HG02588 (cell line): ENCODE data around the gene WDR93.
"Not testable (repeated sequence)": the region's sequence is repeated elsewhere in the genome, so short reads cannot be mapped to it uniquely, and the experiment has no call there.

Source experiments
- ATAC-seq: cut with Tn5 transposase; IDR thresholded peaks from one replicate; pipeline ENCODE4 v1.9.1; 2021; ENCODE audit warnings: mild to moderate bottlenecking, moderate library complexity; ENCODE audit not compliant: unreplicated experiment

Gene WDR93

DNA sequence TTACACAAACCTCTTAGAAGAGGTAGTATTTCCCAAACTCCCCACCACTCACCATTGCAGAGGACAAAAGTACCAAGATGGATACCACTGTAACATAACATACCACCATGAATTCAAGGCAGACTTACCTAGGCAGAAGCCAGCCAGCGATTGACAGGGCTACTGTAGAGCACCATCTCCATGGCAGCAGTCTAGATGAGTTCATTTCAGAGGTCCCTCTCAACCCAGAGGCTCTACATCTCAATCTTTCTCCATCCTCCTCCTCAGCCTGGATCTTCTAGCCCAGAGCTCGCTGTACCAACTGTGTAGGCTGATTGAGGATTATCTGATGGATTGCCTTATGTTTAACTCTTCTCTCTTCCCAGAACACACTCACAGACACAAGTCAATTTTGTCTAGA lies 9.5 kb upstream of the WDR93 start:
- no peak for ATAC-seq

DNA sequence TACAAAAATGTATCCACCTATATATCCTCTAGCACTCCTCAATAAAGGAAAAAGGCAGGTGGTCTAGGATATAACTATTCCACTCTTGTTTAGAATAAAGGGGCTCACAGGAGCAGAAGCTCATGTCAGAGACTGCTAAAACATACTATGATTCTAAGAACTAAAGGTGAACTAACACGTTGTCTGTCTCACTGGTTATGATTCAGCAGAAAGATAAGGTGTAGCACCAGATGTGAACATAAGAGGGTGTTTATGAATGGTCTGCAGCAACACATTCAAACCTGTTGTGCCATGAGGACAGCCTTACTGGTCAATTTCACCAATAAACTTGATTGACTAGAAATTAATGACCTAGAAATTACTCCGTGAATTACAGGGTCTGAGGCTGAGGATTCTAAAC lies 4.6 kb upstream of the WDR93 start:
- no peak for ATAC-seq

DNA sequence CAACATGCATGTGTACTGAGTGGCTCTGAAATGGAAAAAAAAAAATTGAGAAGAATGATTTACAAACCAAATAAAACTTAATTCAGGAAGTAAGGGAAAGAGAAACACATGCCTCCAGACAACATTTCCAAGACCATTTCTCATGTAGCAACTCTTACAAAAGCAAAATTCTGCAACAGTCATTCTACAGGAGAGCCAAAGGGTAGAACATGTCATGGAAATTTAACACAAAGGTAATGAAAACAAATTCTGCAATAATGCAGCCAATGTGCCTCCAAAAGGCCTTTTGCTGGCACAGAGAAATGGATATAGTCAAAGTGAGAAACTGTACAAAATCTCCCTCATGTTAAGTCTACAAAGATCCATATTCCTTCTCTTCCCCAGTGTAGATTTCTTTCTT lies 4.1 kb upstream of the WDR93 start:
- no peak for ATAC-seq

DNA sequence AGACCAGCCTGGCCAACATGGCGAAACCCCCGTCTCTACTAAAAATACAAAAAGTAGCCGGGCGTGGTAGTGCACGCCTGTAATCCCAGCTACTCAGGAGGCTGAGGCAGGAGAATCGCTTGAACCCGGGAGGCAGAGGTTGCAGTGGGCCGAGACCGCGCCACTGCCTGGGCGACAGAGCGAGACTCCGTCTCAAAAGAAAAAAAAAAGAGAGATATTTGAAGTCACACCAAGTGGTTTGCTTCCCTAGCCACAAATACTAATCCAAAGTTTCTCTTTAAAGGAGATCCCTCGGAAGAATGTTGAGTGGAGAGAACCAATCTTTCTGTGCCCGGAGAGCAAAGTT lies 708 bp upstream of the WDR93 start:
- not testable (repeated sequence) for ATAC-seq

DNA sequence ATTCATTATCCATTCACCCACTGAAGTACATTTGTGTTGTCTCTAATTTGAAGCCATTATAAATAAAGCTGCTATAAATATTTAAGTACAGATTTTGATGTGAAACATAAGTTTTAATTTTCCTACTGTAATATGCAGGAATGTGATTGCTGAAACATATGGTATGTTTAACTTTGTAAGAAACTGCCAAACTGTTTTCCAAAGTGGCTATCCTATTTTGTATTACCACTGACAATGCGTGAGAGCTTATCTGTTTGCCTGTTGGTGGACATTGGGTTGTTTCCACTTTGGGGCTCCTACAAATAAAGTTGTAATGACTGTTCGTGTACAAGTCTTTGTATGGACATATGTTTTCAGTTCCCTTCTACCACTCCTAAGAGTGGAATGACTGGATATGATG lies 2.5 kb downstream of the WDR93 start:
- no peak for ATAC-seq

DNA sequence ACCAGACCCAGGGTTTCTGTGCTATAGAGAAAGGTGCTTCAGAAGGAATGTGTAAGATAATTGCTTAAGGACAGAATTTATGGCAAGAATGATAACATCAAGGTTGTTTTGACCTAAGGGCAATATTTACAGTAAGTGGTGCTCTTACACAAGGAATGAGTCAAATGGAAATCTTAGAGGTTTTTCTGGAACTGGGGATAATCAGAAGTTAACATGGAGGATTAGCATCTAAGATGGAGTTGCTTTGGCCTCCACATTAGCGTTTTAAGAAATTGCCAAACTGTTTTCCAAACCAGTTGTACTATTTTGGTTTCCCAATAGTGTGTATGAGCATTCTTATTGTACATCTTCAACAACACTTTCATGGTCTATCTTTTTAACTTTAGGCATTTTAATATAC lies 3.1 kb downstream of the WDR93 start:
- no peak for ATAC-seq

DNA sequence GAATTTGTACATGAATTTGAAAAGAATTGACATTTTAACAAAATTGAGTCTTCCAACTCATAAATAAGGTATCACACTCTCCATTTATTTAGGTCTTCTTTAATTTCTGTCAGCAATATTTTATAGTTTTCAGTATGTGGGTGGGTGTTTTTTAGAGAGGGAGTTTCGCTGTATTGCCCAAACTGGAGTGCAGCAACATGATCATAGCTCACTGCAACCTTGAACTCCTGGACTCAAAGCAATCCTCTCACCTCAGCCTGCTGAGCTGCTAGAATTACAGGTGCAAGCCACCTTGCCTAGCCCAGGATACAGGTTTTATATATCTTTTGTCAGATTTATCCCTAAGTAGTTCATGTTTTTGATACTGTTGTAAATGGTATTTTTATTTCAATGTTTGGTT lies 4.6 kb downstream of the WDR93 start:
- no peak for ATAC-seq

DNA sequence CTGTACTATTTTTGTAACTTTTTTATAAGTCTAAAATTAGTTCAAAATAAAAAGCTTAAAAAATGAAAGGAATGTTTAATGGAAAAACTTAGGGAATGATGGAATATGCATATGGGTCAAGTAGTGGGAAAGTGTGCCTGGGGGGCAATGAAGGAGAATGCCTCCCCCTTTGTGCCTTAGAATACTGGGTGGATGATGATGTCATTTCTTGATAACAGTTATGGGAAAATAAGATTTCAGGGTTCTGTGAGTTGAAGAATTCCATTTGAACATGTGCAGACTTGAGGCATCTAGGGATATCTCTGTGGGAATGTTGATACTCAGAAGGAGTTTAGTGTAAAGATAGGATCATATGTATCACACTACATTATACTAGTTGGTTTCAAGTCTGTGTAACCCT lies 13.8 kb downstream of the WDR93 start:
- ATAC-seq = no peak

DNA sequence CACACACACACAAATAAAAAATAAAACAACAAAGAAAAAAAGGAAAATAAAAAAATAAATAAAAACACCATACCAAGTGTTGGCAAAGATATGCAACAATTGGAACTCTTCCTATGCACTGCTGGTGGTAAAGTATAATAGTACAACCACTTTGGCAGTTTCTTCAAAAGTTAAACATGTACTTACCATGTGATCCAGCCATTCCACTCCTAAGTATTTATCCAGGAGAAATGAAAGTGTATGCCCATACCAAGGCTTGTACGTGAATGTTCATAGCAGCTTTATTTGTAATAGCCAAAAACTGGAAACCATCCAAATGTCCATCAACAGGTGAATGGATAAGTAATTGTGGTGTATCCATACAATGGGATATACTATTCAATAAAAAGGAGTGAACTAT lies 17.0 kb downstream of the WDR93 start:
- ATAC-seq = no peak

DNA sequence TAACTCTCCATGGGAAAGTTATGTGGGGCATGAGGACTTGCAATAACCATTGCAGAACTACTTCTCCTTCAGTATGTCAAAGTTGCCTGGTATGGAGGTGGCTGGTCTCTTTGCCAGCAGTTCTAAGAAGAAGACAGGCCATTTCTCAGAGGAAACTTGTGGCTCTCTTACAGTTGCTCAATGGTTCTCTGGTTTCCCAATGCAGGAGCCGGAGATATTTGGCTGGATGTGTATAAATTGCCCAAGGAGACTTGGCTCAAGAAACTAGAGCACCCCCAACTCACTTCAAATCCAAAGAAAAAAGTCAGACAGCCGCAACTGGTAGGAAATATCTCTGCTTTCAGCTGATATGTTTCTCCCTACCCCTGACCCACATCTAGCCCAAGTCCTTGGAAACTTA lies 24.2 kb downstream of the WDR93 start:
- ATAC-seq = no peak

DNA sequence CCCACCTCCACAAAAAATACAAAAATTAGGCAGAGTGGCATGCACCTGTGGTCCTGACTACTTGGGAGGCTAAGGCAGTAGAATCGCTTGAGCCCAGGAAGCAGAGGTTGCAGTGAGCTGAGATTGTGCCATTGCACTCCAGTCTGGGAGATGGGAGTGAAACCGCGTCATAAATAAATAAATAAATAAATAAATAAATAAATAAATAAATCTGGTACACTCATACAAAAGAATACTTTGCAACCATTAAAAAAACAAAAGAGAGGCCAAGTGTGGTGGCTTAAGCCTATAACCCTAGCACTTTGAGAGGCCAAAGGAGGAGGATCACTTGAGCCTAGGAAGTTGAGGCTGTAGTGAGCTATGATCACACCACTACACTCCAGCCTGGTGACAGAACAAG lies 32.4 kb downstream of the WDR93 start:
- ATAC-seq = no peak

DNA sequence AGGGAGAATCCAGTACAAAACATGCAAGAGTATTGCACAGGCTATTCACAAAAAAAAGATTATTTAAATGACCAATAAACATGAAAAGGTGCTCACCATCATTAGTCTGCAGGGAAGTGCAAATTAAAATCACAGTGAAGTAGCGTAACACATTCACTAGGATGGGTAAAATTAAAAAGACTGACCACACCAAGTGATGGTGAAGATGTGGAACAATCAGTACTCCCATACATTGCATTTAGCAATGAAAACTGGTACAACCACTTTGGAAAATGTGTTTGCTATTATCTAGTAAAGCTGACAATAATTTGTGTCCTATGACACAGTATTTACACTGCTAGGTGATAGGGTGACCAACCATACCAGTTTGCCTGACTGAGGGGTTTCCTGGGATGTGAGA lies 34.0 kb downstream of the WDR93 start:
- no peak for ATAC-seq

DNA sequence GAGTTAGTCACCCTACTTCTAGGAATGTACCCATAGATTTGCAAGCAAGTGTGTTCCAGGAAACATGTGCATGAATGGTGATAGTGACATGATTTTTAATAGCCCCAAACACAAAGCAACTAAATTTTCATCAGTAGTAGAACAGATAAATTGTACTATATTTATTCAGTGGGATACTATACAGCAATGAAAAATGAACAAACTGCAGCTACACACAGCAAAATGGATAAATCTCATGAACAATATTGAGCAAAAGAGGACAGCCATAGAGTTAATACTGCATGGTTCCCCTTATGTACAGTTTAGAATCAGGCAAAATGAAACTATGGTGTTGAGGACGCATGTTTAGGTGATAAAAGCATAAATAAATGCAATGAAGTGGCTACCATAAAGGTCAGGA lies 34.5 kb downstream of the WDR93 start:
- ATAC-seq = no peak

DNA sequence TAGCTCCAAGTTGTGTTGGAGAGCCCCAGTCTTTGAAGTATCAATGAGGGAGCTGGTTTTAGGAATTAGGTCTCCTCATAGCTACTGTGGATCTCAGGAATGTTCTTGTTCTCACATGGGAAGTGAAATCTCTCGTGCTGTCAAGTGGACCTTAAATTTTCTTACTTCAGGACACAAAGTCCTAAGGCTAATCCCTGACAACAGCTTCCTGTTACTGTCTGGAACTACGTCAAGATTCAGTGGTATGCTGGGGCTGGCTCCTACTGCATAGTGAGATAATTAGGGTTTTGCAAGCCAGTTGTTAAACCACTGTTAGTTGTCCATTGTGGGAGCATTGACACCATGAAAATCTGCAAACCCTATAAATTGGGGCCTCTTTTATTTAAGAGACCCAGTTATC lies 37.6 kb downstream of the WDR93 start:
- ATAC-seq = no peak

DNA sequence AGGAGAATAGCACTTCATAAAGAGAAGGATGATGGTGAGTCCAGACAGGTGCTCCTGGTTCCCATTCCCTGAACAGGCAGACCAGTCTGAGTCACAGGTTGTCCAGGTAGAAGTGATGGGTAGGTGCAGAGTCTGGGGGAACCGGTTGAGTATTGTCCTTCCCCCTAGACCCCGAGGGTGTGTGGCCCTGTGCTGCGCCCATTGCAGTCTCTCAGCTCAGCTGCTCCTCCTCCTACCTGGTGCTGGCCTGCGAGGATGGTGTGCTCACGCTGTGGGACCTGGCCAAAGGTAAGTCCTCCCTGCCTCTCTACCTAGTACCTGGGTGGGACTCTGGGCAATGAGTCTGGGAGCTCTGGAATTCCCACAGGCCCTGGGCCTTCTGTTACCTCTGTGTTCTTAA lies 40.7 kb downstream of the WDR93 start:
- no peak for ATAC-seq

DNA sequence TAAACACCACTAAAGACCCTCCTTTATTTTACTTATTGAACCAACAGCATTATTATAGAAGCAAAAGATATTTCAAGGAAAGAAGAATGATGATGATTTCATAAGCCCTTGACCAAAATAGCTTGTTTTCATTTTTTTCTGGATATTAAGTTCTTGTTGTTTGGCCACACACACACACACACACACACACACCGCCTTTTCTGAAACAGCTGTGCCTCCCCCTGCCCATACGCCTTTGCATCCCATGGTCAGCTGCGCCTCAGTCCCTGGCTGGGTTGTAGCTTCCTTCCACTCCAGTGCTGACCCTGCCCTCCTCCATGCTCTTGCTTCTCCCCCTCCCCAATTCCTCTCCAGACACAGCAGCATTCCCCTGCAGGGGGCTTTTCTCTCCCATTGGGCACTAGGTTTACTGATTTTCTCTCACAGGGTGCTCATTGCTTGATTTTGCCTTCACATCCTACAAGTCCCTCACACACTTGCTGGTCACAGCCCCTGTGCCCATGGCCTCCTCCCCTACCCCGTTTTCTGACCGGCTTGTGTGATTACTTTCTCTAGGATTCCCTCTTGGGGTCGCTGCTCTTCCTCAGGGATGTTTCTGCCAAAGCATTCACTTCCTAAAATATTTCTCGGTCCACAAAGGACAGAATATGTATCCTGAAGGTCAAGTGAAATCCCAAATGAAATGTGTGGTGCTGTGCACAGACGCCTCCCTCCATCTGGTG lies 42.0 kb downstream of the WDR93 start:
- no peak for ATAC-seq

DNA sequence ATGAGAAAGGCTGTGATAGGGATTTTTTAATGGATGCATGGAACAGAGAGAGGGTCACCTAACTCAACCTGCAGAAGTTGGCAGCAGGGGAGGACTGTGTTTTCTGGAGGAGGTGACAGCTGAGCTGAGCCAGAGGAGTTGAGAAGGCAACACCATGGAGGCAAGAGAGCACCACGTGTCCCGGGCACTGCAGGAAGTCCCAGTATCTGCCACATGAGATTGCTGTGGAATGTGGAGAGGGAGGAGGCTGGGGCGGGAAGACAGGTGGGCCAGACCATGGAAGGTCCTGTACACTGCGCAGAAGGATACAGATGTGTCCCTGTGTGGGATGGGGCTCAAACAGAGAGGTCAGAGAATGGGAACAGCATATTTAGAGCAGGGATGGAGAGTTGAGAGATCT lies 45.2 kb downstream of the WDR93 start:
- no peak for ATAC-seq

DNA sequence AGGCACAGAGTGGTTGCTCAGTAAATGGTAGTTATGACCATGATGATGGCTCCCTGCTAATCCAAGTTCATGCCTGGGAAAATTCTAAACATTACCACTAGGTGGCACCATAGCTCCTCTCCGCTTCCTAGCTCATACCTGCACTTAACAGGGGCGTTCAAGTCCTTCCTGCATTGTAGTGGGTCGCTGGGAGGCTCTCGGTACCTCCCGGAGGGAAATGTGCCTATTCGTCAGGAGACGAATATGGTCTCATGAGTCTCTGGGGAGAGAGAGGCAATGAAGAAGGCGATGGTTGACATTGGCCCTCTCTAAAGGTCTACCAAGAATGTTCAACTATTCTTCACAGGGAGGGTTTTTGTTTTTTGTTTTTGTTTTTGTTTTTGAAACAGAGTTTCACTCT lies 49.5 kb downstream of the WDR93 start:
- no peak for ATAC-seq

DNA sequence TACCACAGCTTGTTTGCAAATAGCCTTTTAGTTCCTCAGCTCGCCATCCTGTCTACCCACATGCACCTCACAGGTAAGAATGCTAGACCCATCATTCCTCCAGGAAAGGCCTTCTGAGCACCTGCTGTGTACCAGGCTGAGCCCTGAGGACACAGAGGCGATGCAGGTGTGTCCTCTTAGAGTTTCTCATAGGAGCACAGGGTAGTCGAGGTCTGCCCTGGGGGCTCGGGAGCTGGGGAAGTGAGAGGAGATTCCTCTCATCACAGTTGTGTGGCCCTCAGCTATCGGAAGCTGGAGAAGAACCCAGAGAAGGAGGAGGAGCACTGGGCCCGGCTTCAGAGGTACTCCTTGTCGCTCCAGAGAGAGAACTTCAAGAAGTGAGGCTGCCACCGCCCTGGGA lies 52.4 kb downstream of the WDR93 start:
- no peak for ATAC-seq

DNA sequence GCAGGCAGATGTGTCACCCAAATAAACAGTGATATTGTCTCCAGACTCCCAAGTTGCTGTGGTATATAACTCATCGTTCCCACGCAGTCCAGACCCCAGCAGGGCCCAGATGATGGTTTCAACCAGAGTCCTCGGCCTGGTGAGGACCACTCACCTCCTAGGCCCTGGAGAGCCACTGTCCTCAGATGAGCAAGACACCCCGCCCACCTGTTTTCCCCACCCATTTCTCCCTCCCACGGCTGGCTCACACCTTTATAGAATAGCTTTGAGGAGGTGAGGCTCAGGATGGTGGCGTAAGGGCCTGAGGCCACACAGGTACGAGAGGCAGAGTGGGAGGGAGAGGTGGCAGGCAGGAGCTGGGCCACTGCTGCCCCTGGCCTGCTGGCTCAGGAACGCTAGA lies 53.0 kb downstream of the WDR93 start:
- no peak for ATAC-seq

DNA sequence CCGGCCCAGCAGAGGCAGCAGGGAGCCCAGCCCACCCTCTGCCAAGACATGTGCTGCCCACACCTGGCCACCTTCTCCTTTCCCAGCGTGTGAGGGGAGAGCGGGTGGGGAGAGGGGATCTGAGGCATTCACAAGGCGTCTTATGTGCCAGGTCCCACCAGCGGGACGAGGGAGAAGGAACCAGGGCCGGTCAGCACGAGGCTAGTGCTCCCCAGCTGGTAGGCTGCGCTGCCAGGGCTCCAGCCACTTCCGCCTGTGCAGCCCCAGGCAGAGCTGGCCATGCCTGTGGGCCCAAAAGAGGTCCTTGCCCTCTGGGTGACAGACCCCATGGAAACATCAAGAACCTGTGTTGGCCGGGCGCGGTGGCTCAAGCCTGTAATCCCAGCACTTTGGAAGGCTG lies 54.5 kb downstream of the WDR93 start:
- ATAC-seq = no peak

DNA sequence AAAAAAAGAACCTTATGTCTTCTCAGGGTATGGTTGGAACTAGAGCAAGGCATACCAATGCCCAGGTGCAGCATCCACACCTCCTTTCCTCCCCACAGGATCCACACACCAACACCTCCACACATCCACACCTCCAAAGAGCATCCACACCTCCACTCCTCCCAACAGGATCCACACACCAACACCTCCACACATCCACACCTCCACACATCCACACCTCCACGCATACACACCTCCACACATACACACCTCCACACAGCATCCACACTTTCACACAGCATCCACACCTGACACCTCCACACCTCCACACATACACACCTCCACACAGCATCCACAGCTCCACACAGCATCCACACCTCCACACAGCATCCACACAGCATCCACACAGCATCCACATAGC lies 55.2 kb downstream of the WDR93 start:
- no peak for ATAC-seq

DNA sequence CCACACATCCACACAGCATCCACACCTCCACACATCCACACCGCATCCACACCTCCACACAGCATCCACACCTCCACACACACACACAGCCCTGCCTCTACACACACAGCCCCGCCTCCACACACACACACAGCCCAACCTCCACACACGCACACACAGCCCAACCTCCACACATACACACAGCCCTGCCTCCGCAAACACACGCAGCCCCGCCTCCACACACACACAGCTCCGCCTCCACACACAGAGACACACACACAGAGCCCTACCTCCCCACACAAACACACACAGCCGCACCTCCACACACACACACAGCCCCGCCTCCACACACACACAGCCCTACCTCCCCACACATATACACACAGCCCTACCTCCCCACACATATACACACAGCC lies 55.8 kb downstream of the WDR93 start:
- no peak for ATAC-seq
